Upper lobe of right lung (tissue), 1 donor: Measurements from ENCODE around the gene ALDH4A1. TPM values are rescaled to one million over a fixed set of nuclear protein-coding genes. Genes with fewer than 3 reads are reported as not detected.

Source experiments
- ATAC-seq: fragments of 200-7000 bp; cut with Tn5 transposase; one replicate; pipeline ENCODE4 v1.9.1; 2020; ENCODE audit warnings: mild to moderate bottlenecking, moderate library complexity
- DNase-seq: peaks from one replicate; pipeline ENCODE4 v3.0.0-alpha.2; 2020
- H3K27ac ChIP-seq: fragments of 200-600 bp; one replicate; pipeline ENCODE4 v1.8.0; 2022
- H3K27me3 ChIP-seq: fragments of 200-600 bp; one replicate; pipeline ENCODE4 v1.8.0; 2022; ENCODE audit warnings: mild to moderate bottlenecking
- H3K36me3 ChIP-seq: fragments of 200-600 bp; one replicate; pipeline ENCODE4 v1.8.0; 2022
- H3K4me1 ChIP-seq: fragments of 200-600 bp; one replicate; pipeline ENCODE4 v1.8.0; 2022
- H3K4me3 ChIP-seq: fragments of 200-600 bp; one replicate; pipeline ENCODE4 v1.8.0; 2022; ENCODE audit warnings: mild to moderate bottlenecking
- H3K9me3 ChIP-seq: fragments of 200-600 bp; one replicate; pipeline ENCODE4 v1.8.0; 2022
- intact Hi-C: fragments of 100-400 bp; cut with DNase I; formaldehyde crosslinking; loops from one replicate; pipeline ENCODE4 v1.11.0; 2022
- total RNA-seq: library from RNA; stranded (reverse); fragmentation: NEBNext Ultra II Directional; extraction: Animal tissue kit (Norgen Biotek cat#: 25700); gene quantifications from one replicate; pipeline ENCODE4 v1.2.1, GENCODE V29; 2021
- TF ChIP-seq, protein P1 (sequence below): fragments of 200-600 bp; IDR thresholded peaks from one replicate; pipeline ENCODE4 v1.8.0; 2022; ENCODE audit warnings: antibody characterized with exemption
- donor health status: DM: no; HTN: yes; CAD: no; lungs with severe emphysema.

The ALDH4A1 gene
- total RNA-seq, 1 donor from 2014 or later = 11.8 TPM

DNA sequence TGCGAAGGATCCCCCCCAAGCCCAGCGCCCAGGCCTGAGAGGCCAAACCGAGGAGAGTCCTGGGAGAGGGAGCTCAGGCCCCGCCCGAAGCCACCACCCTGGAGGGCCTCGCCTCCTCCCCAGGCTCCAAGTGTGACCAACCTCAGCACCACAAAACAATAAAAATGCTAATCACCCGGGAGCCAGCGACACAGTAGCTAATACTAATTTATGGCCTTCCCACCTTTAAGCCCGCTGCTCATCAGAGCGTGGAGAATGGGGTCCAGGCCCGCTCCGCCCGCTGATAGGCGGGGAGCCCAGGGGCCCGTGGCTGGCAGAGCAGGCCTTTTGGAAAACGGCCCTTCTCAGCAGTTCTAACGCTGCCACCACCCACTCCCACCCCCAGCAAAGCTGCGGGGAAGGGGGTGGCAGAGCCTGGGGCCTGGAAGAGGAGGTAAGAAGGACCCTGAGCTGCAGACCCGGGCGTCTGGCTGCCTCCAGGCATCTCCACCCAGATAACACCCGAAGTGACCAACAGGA, 22.5 kb downstream of the ALDH4A1 start:
- peaks cover 7% of the 10 kb centered on the region for H3K36me3 ChIP-seq
- H3K9me3 ChIP-seq = no peaks in the 10 kb centered on the region
- ATAC-seq = no peak
- no peaks in the 10 kb centered on the region for H3K4me1 ChIP-seq
- intact Hi-C loops = loop anchor here (10.0 kb wide), 1 partner anchor 285 kb away; no protein-coding TSS in a partner anchor
- TF ChIP-seq, protein P1, sequence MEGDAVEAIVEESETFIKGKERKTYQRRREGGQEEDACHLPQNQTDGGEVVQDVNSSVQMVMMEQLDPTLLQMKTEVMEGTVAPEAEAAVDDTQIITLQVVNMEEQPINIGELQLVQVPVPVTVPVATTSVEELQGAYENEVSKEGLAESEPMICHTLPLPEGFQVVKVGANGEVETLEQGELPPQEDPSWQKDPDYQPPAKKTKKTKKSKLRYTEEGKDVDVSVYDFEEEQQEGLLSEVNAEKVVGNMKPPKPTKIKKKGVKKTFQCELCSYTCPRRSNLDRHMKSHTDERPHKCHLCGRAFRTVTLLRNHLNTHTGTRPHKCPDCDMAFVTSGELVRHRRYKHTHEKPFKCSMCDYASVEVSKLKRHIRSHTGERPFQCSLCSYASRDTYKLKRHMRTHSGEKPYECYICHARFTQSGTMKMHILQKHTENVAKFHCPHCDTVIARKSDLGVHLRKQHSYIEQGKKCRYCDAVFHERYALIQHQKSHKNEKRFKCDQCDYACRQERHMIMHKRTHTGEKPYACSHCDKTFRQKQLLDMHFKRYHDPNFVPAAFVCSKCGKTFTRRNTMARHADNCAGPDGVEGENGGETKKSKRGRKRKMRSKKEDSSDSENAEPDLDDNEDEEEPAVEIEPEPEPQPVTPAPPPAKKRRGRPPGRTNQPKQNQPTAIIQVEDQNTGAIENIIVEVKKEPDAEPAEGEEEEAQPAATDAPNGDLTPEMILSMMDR = no peak
- no peak for DNase-seq
- H3K4me3 ChIP-seq = no peak overlapping the region
- H3K27me3 ChIP-seq = no peaks in the 10 kb centered on the region
- H3K27ac ChIP-seq = no peak overlapping the region

DNA sequence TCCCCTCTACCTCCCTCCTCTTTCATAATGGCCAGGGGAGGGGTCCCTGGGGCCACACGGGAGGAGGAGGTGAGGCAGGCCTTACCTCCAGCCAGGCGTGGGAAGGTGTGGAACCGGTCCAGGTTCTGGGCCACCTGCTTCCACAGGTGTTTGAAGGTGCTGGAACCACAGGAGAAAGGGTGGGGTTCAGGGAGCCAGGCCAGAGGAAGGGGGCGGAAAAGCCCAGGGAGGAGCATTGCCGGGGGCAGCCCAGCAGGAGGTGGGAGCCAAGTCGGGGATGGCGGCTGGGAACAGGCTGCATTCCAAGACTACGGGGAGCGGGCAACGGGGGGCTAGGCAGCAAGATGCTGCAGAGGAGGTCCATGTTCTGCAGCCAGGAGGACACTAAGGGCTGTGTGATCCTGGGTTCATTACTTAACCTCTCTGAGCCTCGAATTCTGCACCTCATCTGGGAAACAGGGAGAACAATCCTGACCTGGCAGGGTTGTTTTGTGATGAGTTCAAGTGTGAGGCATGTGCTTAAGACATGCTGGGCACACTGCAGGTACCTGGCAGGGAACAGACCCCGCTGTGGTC, 23.1 kb downstream of the ALDH4A1 start:
- Histone ChIP-seq H3K4me3 (no peak overlapping the region), H3K27me3 (no peaks in the 10 kb centered on the region), H3K27ac (no peak overlapping the region), H3K36me3 (peaks cover 7% of the 10 kb centered on the region), H3K9me3 (no peaks in the 10 kb centered on the region), H3K4me1 (no peaks in the 10 kb centered on the region)
- no peak for DNase-seq
- intact Hi-C loops = loop anchor here (10.0 kb wide), 1 partner anchor 285 kb away; no protein-coding TSS in a partner anchor
- no peak for ATAC-seq
- TF ChIP-seq, protein P1 = no peak

DNA sequence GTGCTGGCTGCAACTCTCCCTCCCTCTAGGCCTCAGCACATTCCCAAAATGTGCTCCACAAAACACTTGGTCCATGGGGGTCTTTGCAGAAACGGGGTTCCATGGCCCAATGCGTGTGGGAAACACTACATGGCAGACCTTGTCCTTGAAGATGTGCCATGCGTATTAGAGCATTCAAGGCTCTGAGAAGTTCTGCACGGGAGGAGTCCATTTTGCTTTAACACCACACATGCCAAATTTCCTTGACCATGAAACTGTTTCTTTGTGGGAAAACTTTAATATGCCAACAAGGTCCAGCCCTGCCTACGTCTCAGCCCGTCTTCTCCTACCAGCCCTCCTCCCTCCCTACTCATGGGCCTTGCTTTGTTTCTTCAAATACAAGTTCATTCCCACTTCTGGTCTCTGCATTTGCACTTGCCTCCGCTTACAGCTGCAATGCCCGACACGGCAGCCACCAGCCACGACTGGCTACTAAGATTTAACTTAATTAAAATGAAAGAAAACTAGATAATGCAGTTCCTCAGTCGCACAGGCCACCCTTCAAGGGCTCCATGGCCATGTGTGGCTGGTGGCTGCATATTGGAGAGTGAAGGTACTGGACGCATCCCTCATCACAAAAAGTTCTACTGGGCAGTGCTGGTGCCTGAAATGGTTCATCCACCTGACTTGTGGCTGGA, 23.7 kb downstream of the ALDH4A1 start:
- H3K27ac ChIP-seq = no peak overlapping the region
- peaks cover 7% of the 10 kb centered on the region for H3K36me3 ChIP-seq
- no peaks in the 10 kb centered on the region for H3K9me3 ChIP-seq
- no peaks in the 10 kb centered on the region for H3K27me3 ChIP-seq
- H3K4me1 ChIP-seq = no peaks in the 10 kb centered on the region
- no peak overlapping the region for H3K4me3 ChIP-seq
- intact Hi-C loops = loop anchor here (10.0 kb wide), 1 partner anchor 284 kb away; no protein-coding TSS in a partner anchor
- DNase-seq = no peak
- TF ChIP-seq, protein P1 = no peak
- ATAC-seq = no peak

DNA sequence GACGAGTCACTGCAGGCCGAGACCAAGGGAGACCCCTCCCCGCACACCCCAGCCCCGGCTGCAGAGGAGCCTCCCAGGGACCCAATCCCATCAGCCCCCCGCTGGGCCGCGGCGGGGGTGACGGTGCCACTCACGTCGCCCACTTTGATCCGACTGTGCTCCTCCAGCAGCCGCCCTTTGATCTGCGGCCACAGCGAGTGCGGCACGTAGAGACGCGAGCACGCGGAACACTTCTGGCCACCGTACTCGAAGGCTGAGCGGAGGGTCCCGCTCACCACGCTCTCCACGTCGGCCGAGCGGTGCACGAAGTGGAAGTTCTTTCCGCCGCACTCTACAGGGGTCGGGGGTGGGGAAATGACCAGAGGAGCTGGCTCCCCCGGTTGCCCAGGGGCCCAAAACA, 25.1 kb downstream of the ALDH4A1 start:
- Histone ChIP-seq H3K4me1 (no peaks in the 10 kb centered on the region), H3K36me3 (no peaks in the 10 kb centered on the region), H3K9me3 (no peaks in the 10 kb centered on the region), H3K27ac (no peak overlapping the region), H3K27me3 (no peaks in the 10 kb centered on the region), H3K4me3 (no peak overlapping the region)
- DNase-seq (no peak), ATAC-seq (no peak)
- TF ChIP-seq, protein P1 = no peak
- intact Hi-C loops = loop anchor here (10.0 kb wide), 1 partner anchor 282 kb away; no protein-coding TSS in a partner anchor

DNA sequence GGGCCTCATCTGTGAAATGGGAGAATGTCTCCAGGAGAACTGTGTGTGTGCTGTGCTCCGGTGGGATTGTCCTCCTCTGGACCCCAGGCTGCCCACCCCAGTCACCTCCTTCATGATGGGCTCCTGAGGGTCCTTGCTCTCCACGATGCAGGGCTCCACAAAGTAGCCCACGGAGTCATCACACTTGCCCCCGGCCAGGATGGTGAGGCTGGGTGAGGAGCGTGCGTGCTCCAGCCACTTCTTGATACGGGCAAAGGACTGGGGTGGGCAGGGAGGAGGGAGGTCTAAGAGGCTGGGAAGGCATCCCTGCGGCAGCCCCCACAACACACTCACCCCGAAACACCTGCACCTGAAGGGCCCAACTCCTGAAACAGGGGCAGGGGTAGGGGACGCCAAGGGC, 26.1 kb downstream of the ALDH4A1 start:
- no peak for ATAC-seq
- no peak for DNase-seq
- Histone ChIP-seq H3K36me3 (no peaks in the 10 kb centered on the region), H3K27me3 (no peaks in the 10 kb centered on the region), H3K27ac (no peak overlapping the region), H3K4me1 (no peaks in the 10 kb centered on the region), H3K4me3 (no peak overlapping the region), H3K9me3 (no peaks in the 10 kb centered on the region)
- intact Hi-C loops = loop anchor here (10.0 kb wide), 1 partner anchor 281 kb away; no protein-coding TSS in a partner anchor
- TF ChIP-seq, protein P1 = no peak
